ENCODE results near the gene CTAGE9.

GRCh38 chr6:131741688-131742393, 31.0 kb upstream of the CTAGE9 start:
- TF ChIP-seq CTCF (conservative IDR thresholded peaks at IDR 0.05 in 1 of 2, IDR thresholded peaks at IDR 0.05 in 1 of 2; ENCODE audit: low read depth in 1 of 2, low read length in 2 of 2) (no peak), EZH2 (IDR thresholded peaks at IDR 0.05; ENCODE audit: low read length, missing control alignments) (no peak)

Data from fibroblast of lung (primary cell).